Melanocyte of skin (primary cell): ENCODE measurements around the gene SLC35F5. TPM values are rescaled to one million over a fixed set of nuclear protein-coding genes. Genes with fewer than 3 reads are reported as not detected.

Experiments used
- small RNA-seq, 2 donors: library from RNA; depleted of rRNA; stranded (forward); fragments of <200 nt; gene quantifications; one replicate each; pipeline ENCODE3, GENCODE V24; 2012
- total RNA-seq, 2 donors: library from RNA; depleted of rRNA; stranded (reverse); fragments of >200 nt; gene quantifications; 2 replicates each; pipeline ENCODE4 v1.2.3, GENCODE V29; 2012

SLC35F5 gene, protein sequence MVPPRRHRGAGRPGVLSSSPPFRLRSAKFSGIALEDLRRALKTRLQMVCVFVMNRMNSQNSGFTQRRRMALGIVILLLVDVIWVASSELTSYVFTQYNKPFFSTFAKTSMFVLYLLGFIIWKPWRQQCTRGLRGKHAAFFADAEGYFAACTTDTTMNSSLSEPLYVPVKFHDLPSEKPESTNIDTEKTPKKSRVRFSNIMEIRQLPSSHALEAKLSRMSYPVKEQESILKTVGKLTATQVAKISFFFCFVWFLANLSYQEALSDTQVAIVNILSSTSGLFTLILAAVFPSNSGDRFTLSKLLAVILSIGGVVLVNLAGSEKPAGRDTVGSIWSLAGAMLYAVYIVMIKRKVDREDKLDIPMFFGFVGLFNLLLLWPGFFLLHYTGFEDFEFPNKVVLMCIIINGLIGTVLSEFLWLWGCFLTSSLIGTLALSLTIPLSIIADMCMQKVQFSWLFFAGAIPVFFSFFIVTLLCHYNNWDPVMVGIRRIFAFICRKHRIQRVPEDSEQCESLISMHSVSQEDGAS
- total RNA-seq, result 100 to 1,000 TPM; 129 to 201 TPM

DNA sequence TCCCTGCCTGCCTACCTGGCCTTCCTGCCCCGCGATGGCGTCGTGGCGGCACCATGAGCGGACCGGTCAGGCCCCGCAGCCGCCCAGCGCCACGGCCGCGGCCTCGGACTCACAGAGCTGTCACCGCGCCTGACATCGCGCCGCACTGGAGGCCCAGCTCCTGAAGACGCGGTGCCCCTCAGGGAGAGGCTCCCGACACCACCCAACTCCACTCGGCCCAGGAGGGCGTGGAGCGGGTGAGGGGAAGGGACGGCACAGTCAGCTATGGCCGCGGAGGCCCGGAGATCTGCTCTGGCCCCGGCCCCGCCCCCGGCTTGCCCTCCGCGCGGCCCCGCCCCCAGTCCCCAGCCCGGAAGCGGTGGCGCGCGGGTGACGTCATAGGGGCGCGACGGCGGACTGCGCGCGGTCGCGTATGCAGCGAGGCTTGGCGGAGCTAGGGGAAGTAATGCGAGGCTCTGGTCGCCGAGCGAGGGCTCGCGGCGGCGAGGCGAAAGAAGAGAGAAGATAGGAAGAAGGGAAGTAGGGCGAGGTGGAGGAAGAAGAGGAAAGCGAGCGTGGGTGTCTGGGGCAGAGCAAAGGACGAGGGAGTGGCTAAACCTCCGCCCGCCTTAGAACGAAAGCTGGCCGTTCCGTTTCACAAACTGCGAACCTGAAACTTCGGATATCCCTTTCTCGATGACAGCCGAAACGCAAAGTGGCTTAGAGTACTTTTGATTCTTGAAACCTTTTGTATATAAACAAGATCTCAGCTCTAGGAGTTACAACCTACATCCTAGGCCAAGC lies at the start of gene SLC35F5:
SLC35F5 (minus strand) TSS at position 288 of the 783 bp plus-strand sequence; CDS start at position 55, 233 bp downstream.

Small RNA genes lying within 50 kb of the gene (small RNA-seq; reads per million reads assigned to genes)
- gene MIR4782, result 0 to 0.34 reads per million in 2 donors
- 0 reads per million in 2 donors for gene RNU6-744P

Other genes with a start within 250 kb of the SLC35F5 start
- 10 to 100 TPM in 1 of 2 donors, 1 to 10 TPM in 1; 4.3 to 22.0 TPM for gene RABL2A, start 129.4 kb downstream of the SLC35F5 start, total RNA-seq
- gene ACTR3, start 133.4 kb upstream of the SLC35F5 start, total RNA-seq, result 100 to 1,000 TPM; 212 to 218 TPM